Adipose tissue (tissue), 3 donors: ENCODE data around the gene KCNJ10. TPM values are rescaled to one million over a fixed set of nuclear protein-coding genes. Genes with fewer than 3 reads are reported as not detected.

Source experiments
- H3K27ac ChIP-seq: one replicate; pipeline ENCODE4 v1.5.1; 2013; ENCODE audit warnings: low read depth, low read length
- WGBS, 3 donors: extraction: QIAGEN DNeasy Blood & Tissue Kit; methylation state at CpG; one replicate each; pipeline ENCODE4 v1.1.7; 2013; 5-methylcytosine and 5-hydroxymethylcytosine counted together
- polyA plus RNA-seq, 3 donors: library from polyadenylated mRNA; stranded (reverse); fragments of 200-250 nt; gene quantifications; one replicate each; pipeline ENCODE4 v1.2.3, GENCODE V29; 2013
- donor health status: healthy with polysubstance abuse.
- donor health status: Bipolar disorder and iron deficiency.
- donor health status: healthy.

KCNJ10 gene
- polyA plus RNA-seq, 3 donors = 0.09 to 0.12 TPM; not detected in 1

- WGBS, 3 donors = 77 to 94% (median 94%) methylated on average over 1 of the region's 1 CpG
- H3K27ac ChIP-seq = no peak overlapping the region
Measured at GRCh38 chr1:159986531-159986930, 83.4 kb downstream of the KCNJ10 start.

GRCh38 chr1:159986093-159986492 is 83.9 kb downstream of the KCNJ10 start:
- 56 to 82% (median 64%) methylated on average over 2 of the region's 2 CpGs for WGBS, 3 donors
- no peak overlapping the region for H3K27ac ChIP-seq

- no peak overlapping the region for H3K27ac ChIP-seq
- 89 to 93% (median 92%) methylated on average over 6 of the region's 6 CpGs for WGBS, 3 donors
Measured at GRCh38 chr1:159985473-159985872, 84.5 kb downstream of the KCNJ10 start.

- 67 to 74% (median 71%) methylated on average over 5 of the region's 5 CpGs for WGBS, 3 donors
- H3K27ac ChIP-seq = no peak overlapping the region
Measured at GRCh38 chr1:159983681-159984080, 86.3 kb downstream of the KCNJ10 start.

GRCh38 chr1:159982280-159982679 is 87.7 kb downstream of the KCNJ10 start:
- 59 to 92% (median 71%) methylated on average over 5 to 6 of the region's 6 CpGs for WGBS, 3 donors
- H3K27ac ChIP-seq = no peak overlapping the region

- H3K27ac ChIP-seq = no peak overlapping the region
- 96 to 97% (median 96%) methylated on average over 6 of the region's 6 CpGs for WGBS, 3 donors
Measured at GRCh38 chr1:159981351-159982055, 88.5 kb downstream of the KCNJ10 start.

GRCh38 chr1:159980786-159981185 is 89.2 kb downstream of the KCNJ10 start:
- no peak overlapping the region for H3K27ac ChIP-seq
- 93 to 96% (median 95%) methylated on average over 7 of the region's 7 CpGs for WGBS, 3 donors

- H3K27ac ChIP-seq = no peak overlapping the region
- WGBS, 3 donors = 75 to 76% (median 75%) methylated on average over 6 of the region's 6 CpGs
Measured at GRCh38 chr1:159980076-159980475, 89.9 kb downstream of the KCNJ10 start.

- WGBS, 3 donors = 72 to 78% (median 76%) methylated on average over 3 of the region's 3 CpGs
- H3K27ac ChIP-seq = no peak overlapping the region
Measured at GRCh38 chr1:159979257-159979656, 90.7 kb downstream of the KCNJ10 start.

GRCh38 chr1:159978107-159978398 is 91.9 kb downstream of the KCNJ10 start:
- H3K27ac ChIP-seq = no peak overlapping the region
- WGBS, 3 donors = 76 to 87% (median 84%) methylated on average over 2 of the region's 2 CpGs

- WGBS, 3 donors = 91 to 93% (median 93%) methylated on average over 6 of the region's 6 CpGs
- no peak overlapping the region for H3K27ac ChIP-seq
Measured at GRCh38 chr1:159977364-159978106, 92.4 kb downstream of the KCNJ10 start.

GRCh38 chr1:159974350-159974965 is 95.5 kb downstream of the KCNJ10 start:
- no peak overlapping the region for H3K27ac ChIP-seq
- 88 to 92% (median 91%) methylated on average over 7 of the region's 7 CpGs for WGBS, 3 donors

GRCh38 chr1:159973350-159973940 is 96.5 kb downstream of the KCNJ10 start:
- no peak overlapping the region for H3K27ac ChIP-seq
- WGBS, 3 donors = 74 to 81% (median 77%) methylated on average over 6 of the region's 6 CpGs

- H3K27ac ChIP-seq = no peak overlapping the region
- WGBS, 3 donors = 86 to 90% (median 87%) methylated on average over 8 of the region's 8 CpGs
Measured at GRCh38 chr1:159972443-159973205, 97.3 kb downstream of the KCNJ10 start.

- H3K27ac ChIP-seq = no peak overlapping the region
- WGBS, 3 donors = 16 to 62% (median 59%) methylated on average over 9 of the region's 9 CpGs
Measured at GRCh38 chr1:159970932-159971342, 99.0 kb downstream of the KCNJ10 start.

GRCh38 chr1:159968901-159969300 is 101.1 kb downstream of the KCNJ10 start:
- WGBS, 3 donors = 90 to 97% (median 96%) methylated on average over 3 of the region's 3 CpGs
- H3K27ac ChIP-seq = no peak overlapping the region

GRCh38 chr1:159965263-159965662 is 104.7 kb downstream of the KCNJ10 start:
- H3K27ac ChIP-seq = no peak overlapping the region
- WGBS, 3 donors = 86 to 93% (median 89%) methylated on average over 2 of the region's 2 CpGs

GRCh38 chr1:159964144-159964543 is 105.8 kb downstream of the KCNJ10 start:
- 29 to 66% (median 59%) methylated on average over 3 of the region's 3 CpGs for WGBS, 3 donors
- H3K27ac ChIP-seq = no peak overlapping the region
